ENCODE data around the gene GP9. TPM values are rescaled to one million over a fixed set of nuclear protein-coding genes. Genes with fewer than 3 reads are reported as not detected.

Gene GP9
- total and polyA plus RNA-seq, 8 donors = 1.1 to 2.7 (median 2.1) TPM; not detected in 1

DNA sequence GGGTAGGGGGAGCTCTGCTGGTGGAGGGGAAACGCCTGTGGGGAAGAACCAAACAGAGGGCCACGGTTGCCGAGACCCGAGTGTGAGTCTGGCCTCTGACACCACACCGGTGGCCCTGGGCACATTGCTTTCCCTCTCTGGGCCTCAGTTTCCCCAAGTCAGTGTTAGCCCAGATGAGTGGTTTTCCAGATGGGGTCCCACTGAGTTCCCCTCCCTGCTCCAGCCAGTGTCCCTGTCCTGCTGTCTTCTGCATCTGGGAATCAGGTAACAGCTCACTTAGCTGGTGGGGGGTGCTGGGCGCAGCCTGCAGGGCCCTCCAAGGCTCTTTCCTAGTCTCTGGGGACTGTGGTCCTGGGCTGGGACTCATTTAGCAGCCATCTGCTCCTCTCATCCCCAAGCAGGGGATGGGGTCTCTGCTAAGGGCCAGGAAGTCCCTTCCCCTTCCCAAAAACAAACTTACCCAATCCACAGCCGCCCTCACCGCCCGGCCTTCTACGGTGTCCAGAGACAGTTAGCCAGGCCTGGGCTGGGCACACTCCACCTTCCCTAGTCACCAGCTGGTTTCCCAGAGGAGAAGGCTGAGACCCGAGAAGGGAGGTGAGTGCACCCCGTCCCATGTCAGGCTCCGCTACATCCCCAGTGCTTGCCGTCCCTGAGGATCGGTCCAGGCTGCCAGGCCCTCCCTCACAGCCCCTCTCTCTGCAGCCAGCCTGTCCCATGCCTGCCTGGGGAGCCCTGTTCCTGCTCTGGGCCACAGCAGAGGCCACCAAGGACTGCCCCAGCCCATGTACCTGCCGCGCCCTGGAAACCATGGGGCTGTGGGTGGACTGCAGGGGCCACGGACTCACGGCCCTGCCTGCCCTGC, 676 bp downstream of the GP9 start:
- DNase-seq (peak in 1 of 4 donors; percentile 26), ATAC-seq (no peak)
- no peak overlapping the region for H3K27ac ChIP-seq
- intact Hi-C loops (cut with DNase I) = no loop called here
- H3K4me1 ChIP-seq = no peaks in the 10 kb centered on the region
- no peaks in the 10 kb centered on the region for H3K9me3 ChIP-seq
- TF ChIP-seq, protein P1, sequence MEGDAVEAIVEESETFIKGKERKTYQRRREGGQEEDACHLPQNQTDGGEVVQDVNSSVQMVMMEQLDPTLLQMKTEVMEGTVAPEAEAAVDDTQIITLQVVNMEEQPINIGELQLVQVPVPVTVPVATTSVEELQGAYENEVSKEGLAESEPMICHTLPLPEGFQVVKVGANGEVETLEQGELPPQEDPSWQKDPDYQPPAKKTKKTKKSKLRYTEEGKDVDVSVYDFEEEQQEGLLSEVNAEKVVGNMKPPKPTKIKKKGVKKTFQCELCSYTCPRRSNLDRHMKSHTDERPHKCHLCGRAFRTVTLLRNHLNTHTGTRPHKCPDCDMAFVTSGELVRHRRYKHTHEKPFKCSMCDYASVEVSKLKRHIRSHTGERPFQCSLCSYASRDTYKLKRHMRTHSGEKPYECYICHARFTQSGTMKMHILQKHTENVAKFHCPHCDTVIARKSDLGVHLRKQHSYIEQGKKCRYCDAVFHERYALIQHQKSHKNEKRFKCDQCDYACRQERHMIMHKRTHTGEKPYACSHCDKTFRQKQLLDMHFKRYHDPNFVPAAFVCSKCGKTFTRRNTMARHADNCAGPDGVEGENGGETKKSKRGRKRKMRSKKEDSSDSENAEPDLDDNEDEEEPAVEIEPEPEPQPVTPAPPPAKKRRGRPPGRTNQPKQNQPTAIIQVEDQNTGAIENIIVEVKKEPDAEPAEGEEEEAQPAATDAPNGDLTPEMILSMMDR (IDR thresholded peaks at IDR 0.05) = no peak
- H3K36me3 ChIP-seq = no peaks in the 10 kb centered on the region
- H3K4me3 ChIP-seq = no peak overlapping the region
- H3K27me3 ChIP-seq = no peaks in the 10 kb centered on the region

- no peak for ATAC-seq
- Histone ChIP-seq H3K36me3 (no peaks in the 10 kb centered on the region), H3K4me3 (no peak overlapping the region), H3K27ac (no peak overlapping the region), H3K4me1 (no peaks in the 10 kb centered on the region), H3K27me3 (no peaks in the 10 kb centered on the region), H3K9me3 (no peaks in the 10 kb centered on the region)
- intact Hi-C loops (cut with DNase I) = no loop called here
- DNase-seq = peak in 1 of 4 donors; percentile 27
- TF ChIP-seq, protein P1 (IDR thresholded peaks at IDR 0.05) = no peak
These were observed 1.6 kb downstream of the GP9 start for GRCh38 chr3:129061888-129062834.

- Histone ChIP-seq H3K36me3 (no peaks in the 10 kb centered on the region), H3K4me3 (no peak overlapping the region), H3K9me3 (peaks cover 0 to 3% of the 10 kb centered on the region in 2 donors), H3K4me1 (peaks cover 2 to 3% of the 10 kb centered on the region in 2 donors), H3K27me3 (no peaks in the 10 kb centered on the region), H3K27ac (no peak overlapping the region)
- TF ChIP-seq, protein P1 (IDR thresholded peaks at IDR 0.05) = no peak
- ATAC-seq (no peak), DNase-seq (peak in 1 of 4 donors; percentile 20)
- intact Hi-C loops (cut with DNase I) = no loop called here
These were observed 2.6 kb downstream of the GP9 start for GRCh38 chr3:129063091-129063640.

GRCh38 chr3:129063841-129064482, 3.4 kb downstream of the GP9 start:
- no peaks in the 10 kb centered on the region for H3K36me3 ChIP-seq
- H3K9me3 ChIP-seq = peaks cover 0 to 3% of the 10 kb centered on the region in 2 donors
- peaks cover 2 to 11% of the 10 kb centered on the region in 2 donors for H3K4me1 ChIP-seq
- no peak for ATAC-seq
- no peaks in the 10 kb centered on the region for H3K27me3 ChIP-seq
- TF ChIP-seq, protein P1 (IDR thresholded peaks at IDR 0.05) = no peak
- H3K4me3 ChIP-seq = no peak overlapping the region
- no peak overlapping the region for H3K27ac ChIP-seq
- DNase-seq = peak in 1 of 4 donors; percentile 14
- intact Hi-C loops (cut with DNase I) = no loop called here

Measured in left lung (tissue), 10 donors.